GM19468 (cell line): ENCODE data around the gene CREB1.
"Not testable (repeated sequence)": the region's sequence is repeated elsewhere in the genome, so short reads cannot be mapped to it uniquely, and the experiment has no call there.

Experiments
- ATAC-seq: cut with Tn5 transposase; IDR thresholded peaks from one replicate; pipeline ENCODE4 v1.9.1; 2021; ENCODE audit warnings: mild to moderate bottlenecking, moderate library complexity, moderate number of reproducible peaks; ENCODE audit not compliant: unreplicated experiment; ENCODE audit errors: extremely low read depth

Gene CREB1

DNA sequence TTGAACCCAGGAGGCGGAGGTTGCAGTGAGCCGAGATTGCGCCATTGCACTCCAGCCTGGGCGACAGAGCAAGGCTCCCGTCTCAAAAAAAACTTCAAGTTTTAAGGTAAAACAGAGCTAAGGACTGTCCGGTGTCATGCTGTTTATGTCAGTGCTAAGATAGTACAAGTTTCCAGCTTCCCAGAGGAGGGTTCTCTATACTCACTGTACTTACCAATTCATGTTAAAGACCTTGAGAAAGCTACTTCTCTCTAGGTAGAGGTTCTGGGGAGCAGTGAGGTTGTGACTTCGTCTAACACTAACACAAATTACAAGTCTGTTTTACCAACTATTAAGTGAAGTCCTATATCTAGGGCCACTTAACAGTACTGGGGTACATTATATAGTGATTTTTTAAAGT is 76.6 kb downstream of the CREB1 start:
- no peak for ATAC-seq

DNA sequence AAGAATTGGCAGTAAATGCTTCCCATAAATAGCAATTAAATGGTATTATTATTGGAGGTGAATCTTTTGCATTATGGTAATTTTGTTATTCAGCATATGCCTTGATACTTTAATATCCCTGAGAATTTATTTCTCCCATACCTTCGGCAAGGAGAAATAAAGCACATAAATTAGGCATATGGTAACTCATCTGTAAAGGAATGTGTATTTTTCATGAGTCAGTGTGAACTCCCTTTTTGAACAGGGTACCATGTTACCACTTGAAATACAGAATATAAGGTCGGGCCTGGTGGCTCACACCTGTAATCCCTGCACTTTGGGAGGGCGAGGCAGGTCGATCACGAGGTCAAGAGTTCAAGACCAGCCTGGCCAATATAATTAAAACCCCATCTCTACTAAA is 77.1 kb downstream of the CREB1 start:
- ATAC-seq: no peak

DNA sequence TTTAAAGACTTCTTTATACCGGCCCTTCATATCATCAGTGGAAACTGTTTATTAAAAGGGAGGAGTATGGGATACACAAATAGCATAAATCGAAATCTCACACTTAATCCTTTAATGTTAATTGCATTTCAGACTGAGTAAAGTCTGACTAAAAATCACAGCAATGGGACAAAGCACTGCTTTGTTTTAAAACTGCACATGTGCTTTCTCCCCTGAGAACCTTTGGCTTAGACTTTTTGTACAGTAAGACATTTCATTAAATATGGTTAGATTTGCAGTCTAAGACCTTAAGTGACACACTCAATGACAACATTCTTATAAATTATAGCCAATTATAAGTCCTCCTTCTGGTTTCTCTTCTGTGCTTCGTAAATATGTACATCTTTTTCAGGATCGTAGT is 83.0 kb downstream of the CREB1 start:
- ATAC-seq: no peak

DNA sequence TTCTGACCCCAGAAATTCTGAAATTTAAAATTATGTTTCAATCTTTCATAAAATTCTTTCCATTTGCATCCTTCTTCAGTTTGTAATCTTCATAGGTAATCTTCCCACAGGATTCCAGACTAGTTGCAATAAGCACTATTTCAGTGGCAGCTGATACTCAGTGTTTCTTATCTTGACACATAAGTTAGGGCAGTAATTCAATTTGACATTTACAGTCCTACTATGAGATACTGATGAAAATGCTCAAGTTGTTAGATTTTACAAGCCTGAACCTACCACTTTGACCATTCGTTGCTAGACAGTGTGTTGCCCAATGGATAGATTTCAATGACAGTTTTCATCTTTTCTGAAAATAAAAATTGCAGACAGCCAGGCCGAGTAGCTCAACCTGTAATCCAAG is 85.1 kb downstream of the CREB1 start:
- ATAC-seq: no peak

DNA sequence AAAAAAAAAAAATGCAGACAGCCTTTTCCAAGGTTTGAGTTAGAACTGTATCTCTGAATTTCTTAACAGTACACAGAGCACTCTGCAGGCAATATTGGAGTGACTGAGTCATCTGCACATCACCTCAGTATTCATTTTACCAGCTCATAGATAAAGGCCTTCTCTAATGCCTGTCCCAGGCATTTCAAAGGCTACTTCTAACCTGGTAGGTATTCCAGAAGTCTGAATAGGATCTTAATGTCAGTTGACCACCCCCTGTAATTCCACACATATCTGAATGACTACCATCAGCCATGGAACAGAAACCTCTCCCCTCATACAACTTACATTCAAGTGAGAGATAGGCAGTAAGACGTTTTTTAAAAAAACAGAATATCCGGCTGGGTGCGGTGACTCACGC is 86.4 kb downstream of the CREB1 start:
- ATAC-seq: no peak

DNA sequence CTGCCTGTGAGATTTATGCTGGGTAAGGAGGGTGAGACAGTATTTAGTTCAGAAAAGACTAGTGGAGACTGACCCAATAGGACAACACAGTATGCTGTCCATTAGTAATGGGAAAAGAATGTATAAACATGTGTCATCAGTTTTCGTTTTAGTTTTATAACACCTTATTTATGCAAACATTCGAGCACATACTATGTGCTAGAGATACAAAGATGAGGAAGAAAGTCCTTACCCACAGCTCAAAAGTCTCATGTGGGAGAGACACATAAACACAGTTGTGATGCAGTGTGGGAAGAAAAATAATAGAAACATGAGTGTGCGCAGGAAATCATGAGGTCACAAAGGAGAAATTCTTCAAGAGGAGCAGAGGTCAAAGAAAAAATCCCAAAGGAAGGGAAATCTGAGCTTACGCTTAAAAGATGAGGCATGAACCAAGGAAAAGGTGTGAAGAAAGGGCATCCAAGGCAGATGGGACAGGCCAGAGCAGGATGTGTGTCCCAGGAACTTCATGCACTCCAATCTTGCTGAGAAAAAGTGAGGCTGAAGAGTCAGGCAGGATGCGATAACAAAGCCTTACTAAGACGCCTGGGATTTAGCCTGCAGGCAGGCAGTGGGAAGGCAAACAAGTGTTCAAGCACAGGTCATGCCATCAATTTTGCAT is 87.4 kb downstream of the CREB1 start:
- ATAC-seq: no peak

DNA sequence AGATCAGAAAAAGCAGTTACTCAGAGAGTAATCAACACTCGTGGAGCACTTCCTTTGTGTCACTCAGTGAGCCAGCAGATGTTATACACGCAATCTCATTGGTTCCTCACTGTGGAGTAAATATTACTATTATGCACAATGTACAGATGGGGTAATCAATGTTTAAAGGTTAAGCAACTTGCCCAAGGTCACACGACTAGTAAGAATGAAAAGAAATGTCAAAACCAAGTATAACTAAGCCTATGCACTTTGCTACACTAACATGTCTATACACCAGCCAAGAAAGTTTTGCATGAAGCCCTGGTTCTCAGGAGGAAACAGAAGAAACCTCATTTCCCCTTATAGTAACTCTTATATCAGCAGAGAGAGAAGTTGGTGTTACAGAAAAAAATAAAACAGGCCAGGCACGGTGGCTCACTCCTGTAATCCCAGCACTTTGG is 90.0 kb downstream of the CREB1 start:
- ATAC-seq: no peak

DNA sequence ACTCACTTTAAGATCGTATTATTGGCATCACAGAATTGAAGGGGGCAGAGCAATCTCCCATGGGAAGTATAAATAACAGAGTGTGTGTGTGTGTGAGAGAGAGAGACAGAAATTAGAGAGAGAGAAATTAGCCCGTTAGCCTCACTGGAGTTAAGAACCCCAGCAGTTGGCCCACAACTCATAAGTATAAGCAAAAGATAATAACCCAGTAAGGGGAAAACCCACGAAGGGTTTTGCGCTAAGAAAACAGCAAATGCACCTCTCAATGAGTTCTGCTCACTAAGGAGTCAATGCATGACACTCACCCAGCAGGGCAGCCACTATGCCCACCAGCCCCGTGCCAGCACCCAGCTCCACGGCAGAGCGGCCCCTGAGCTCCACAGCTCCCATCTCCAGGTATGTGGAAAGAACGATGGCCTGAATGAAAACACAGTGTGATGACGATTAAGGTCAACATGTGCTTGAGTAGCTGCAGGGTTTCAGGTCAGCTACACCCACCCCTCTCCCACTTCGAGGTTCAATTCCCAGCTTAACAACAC is 91.8 kb downstream of the CREB1 start:
- ATAC-seq: no peak

DNA sequence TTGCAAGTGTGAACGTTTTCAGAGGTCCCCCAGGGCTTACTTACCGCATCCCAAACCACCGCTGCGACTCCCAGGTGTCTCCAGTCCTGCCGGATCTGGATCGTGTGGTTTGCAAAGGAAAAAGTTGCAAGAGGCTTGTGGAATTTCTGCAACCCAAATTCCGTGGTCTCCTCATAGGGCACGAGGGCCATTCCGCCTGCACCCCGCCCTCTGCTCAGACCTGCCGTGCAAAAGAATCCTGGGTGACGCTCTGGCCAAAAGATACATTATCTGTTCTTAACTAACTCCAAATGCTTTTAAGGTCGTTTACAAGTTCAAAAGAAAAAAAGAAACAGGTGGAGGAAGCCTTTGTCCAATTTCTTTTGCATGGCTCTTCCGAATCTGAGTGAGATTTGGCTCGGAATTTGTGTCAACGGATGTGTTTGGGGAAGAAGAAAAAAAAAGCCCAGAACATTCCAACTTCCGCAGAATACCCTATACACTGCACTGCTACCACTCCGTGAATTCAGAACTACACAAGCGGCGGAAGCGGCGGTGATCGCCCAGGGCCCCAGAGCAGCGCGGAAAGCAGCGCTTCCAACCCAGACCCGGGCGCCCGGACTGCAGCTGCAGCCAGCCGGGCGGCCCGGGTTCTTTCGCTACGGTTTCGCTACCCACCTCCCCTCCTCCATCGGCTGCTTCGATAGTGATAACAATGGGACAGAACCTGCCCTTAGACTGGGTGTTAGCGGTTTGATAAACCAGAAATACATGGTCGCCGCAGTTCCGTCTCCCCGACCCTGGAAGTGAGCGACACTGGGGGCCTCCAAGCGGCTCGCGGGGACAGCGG is 94.6 kb downstream of the CREB1 start:
- ATAC-seq: peak; percentile 12

DNA sequence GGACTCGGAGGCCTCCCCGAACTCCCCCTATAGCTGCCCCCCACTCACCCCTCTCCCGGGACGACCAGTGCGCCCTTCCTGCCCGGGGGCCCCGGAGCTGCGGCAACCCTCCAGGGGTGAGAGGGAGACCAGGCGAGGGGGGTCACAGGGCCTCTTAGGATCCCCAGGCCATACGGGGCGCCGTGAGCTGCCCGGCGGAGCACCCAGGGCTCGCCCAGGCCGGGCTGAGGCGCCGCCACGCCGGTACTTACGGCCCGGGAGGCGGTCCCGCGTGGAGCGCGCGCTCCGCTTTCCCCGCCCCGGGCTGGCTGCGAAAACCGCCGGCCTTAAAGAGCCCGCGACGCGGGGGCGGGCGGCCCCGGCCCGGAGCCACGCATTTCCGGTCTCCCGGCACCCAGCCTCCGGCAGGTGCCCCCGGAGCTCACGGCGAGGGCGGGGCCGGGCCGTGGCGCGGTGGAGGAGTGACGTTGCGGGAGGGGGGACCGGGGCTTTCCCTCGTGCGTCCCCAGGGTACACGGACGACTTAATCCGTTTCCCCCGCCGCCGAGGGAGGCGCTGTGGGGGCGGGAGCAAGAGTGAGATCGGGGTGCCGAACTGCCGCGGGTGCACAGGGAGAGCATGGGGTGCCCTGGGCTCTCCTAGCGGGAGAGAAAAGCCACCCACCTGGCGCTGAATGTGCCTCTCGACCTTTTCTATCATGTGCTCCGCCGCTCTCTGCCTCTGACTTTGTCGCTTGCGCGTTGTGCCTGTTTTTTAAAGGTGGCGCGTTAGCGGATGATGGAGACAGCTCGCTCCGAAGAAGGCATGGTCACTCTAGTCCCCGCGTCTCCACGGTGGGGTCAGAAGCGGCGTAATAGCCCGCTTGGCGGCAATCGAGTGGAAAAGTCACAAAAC is 95.5 kb downstream of the CREB1 start, which contains the start of gene METTL21A:
METTL21A (minus strand) TSS at position 381 of the 894 bp plus-strand sequence. CDS start 1,019 bp downstream, outside the sequence.
- peak; percentile 72 for ATAC-seq

DNA sequence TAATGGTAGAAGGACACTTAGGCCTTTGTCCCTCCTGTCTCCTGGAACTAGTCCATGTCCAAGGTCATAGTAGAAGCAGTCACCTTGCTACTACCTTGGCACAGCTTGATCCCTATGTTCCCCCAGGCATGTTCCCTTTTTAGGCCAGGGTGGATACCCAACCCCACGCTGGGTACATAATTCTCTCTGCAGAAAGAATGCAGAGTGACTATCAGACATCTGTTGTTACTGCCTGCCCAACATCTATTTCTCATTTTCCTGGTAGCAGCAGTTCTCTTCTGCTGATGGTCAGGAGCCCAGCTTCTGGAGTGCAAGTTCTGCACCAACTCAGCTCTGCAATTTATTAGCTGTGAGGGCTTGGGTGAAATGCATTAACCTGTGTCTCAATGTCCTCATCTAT is 99.8 kb downstream of the CREB1 start:
- ATAC-seq: no peak

DNA sequence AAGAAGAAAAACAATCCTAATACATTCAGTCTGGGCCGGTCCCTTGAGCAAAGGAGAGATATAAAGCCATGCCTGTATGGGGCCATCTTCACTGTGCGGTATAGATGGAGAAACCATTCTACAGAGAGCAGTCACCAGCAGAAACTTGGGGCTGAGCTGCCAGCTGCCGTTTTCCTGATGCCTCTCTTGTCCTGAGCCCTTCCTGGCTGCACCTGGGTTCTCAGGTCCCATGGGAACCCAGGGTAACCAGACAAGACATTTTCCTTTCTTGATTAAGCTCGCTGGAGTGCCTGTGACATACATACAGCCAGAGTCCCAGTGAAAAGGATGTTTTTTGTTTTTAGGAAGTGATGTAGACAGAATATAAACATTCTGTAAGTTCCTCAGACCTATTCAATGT is 100.7 kb downstream of the CREB1 start:
- ATAC-seq: no peak

DNA sequence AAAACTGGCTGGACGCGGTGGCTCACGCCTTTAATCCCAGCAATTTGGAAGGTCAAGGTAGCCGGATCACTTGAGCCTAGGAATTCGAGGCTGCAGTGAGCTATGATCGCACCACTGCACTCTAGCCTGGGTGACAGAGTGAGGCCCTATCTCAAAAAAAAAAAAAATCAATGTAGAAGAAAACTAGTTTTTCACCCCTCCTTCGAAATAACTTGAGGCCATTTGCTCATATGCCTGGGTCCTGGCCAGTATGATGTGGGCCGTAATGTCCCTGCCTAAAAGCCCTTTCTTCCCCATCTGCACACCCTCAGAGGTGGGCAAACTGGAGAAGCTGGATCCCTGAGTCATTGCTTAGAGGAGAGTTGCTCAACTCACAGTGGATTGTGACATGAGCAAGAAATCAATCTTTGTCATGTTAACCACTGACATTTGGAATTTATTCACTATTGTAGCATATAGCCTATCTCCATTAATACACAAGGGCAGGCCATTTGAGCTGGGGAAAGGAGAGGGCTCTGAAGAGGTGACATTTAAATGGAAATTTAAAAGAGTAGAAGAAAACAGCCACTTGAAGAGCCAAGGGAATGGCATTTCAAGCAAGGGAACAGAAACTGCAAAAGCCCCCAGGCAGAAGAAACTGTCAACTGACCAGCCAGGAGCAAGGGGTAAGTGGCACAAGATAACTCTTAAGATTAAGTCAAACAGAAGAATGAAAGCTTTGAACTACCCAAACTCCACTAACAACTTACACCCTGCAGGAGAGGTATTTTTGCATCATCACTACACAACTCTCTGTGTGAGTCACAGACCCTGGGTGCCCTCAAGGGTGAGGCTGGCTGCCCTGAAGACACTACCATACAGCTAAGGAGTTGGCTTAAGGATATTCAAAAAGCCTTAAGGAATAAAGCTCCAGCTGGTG is 103.1 kb downstream of the CREB1 start:
- no peak for ATAC-seq

DNA sequence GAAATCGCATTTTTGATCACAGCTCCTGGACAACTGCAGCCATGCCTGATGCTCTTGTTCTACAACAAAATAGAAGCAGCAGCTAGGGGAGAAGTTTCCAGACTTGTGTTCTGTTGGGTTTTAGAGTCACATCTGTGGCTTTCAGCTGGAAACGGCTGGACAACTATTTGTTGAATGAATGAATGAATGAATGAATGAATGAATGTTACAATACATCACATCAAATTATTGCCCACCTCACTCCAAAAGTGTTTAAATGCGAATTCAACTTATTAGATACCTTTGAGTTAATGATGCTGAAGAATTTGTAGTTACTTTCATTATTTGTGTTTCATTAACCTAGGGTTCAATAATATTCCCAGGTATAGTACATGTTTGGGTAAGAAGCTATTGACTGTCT is 103.9 kb downstream of the CREB1 start:
- ATAC-seq: no peak

DNA sequence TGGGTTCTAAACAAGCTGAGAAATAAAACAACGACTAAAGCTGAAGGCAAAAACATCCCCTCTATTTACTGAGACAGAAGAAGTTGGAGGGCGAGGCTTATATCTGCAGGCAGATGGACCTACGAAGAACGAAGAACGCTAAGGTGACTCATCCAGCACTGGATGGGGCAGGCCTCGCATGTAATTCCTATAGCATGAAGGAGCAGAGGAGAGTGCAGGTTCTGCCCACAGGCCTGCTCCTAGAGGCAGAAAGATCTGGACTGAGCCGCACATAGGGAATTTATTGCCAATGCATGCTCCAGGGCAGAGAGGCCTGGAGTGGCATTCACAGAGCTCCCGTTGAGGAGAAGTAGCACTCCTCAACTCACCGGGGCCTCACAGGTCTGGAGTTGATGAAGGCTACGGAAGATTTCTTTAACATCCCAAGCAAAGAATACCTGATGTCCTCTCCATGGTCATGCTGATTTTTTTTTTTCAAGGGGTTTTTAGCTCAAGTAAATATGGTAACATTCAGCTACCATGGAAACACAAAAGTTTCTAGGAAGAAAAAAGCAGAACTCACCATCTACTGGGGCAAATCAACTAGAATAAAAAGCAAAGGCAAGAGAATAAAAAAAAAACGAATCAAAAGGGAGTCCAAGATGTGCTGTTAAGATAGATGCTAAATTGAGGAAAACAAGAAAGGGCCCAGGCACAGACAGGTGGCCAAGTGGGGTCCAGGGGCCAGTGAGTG is 105.9 kb downstream of the CREB1 start:
- ATAC-seq: no peak

DNA sequence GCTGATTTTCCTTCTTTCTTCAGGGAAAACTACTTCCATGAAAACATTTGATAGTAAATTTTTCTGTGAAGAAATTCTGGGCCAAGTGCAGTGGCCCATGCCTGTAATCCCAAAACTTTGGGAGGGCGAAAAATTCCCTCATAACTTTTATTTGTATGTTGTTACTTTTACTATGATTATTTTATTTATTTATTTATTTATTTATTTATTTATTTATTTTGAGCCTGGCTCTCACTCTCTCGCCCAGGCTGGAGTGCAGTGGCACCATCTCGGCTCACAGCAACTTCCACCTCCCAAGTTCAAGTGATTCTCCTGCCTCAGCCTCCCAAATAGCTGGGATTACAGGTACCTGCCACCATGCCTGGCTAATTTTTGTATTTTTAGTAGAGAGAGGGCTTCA is 109.5 kb downstream of the CREB1 start:
- ATAC-seq: not testable (repeated sequence)

DNA sequence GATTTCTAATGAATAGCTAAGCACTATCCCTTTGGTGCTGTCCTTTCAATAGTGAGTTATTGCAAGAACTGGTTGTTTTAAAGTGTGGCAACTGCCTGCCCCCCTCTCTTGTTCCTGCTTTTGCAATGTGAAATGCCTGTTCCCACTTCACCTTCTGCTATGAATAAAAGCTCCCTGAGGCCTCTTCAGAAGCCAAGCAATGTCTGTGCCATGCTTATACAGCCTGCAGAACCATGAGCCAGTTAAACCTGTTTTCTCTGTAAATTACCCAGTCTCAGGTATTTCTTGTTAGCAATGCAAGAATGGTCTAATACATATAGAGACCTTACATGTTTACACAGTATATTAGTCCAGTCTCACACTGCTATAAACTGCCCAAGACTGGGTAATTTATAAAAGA is 110.4 kb downstream of the CREB1 start:
- ATAC-seq: no peak

DNA sequence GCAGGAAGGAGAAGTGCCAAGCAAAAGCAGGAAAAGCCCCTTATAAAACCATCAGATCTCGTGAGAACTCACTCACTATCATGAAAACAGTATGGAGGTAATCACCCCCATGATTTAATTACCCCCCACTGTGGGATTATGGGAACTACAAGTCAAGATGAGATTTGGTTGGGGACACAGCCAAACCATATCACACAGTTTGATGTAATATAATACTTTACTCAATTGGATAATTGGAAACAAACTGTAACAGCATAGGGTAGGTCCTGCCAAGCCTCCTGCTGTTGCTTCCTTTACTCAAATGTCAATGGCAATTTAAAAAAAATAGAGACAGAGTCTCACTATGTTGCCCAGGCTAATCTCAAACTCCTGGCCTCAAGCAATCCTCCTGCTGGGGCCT is 110.9 kb downstream of the CREB1 start:
- no peak for ATAC-seq

DNA sequence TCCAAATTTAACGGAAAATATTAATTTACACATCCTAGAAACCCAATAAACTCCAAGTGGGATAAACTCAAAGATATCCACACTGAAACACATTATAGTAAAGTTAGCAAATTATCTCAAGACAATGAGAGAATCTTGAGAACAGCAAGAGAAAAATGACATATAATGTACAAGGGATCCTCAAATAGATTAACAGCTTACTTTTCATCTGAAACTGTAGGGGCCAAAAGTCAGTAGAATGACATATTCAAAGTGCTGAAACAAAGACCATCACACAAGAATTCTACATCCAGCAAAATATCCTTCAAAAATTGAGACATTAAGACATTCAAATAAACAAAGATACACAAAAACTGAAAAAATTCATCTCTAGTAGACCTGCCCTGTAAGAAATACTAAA is 114.1 kb downstream of the CREB1 start:
- no peak for ATAC-seq
